Measurements from ENCODE around the gene TBCD. TPM values are rescaled to one million over a fixed set of nuclear protein-coding genes. Genes with fewer than 3 reads are reported as not detected.

TBCD gene
- total RNA-seq, 1 experiment from 2014 or later: 13.6 TPM

DNA sequence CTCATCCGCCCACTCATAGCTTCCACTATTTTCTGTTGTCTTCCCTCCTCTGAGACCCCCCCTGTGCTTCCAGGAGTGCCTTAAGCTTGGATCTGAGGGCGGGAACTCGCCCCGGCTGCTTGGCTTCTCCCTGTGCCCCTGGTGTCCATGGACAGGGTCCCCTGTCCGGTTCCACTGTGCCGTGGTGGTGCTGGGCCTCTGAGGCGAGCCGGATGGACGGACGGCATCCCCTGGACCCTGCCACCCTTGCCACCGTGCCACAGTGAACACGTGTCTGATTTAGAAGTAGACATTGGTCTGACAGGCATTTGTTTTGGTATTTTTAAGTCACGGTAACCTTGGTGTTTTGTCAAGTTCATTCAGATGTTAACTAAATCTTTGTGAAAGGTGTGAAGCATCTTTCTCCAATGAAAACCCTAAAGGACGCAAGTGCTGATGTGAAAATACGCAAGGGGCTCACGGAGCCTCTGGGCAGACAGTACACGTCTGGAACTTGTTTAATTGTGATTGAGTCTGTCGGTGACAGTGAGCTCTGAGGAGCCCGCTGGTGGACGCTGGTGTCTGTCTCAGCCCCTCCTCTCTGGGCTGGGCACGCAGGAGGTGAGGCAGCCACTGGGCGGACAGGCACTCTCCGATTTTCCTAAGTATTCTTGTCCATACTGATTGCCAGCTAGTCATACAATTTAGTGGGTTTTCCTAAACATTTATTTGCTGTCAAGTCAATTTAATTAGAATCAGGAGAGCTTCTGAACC, 61.6 kb downstream of the TBCD start:
- no peak for DNase-seq (ENCODE audit: low read depth, low spot score)
- in situ Hi-C loops (cut with HindIII; ENCODE audit: low pct_unique_long_range_greater_than_20kb, low sequenced_read_pairs): no loop called here

DNA sequence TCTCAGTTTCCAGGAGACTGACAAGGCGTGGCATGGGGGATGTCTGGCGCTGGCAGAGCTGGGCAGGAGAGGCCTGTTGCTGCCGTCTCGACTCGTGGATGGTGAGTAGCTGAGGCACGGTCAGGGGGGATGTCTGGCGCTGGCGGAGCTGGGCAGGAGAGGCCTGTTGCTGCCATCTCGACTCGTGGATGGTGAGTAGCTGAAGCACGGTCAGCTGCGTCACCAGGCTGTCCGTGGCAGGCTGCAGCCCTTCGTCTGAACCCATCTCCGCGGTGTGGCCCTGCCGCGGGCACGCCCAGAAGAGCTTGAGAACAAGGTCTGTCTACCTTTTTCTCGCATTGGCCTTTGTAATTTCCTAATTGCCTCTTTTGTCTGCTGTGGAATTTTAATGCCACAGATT, 63.0 kb downstream of the TBCD start:
- no peak for DNase-seq (ENCODE audit: low read depth, low spot score)

DNA sequence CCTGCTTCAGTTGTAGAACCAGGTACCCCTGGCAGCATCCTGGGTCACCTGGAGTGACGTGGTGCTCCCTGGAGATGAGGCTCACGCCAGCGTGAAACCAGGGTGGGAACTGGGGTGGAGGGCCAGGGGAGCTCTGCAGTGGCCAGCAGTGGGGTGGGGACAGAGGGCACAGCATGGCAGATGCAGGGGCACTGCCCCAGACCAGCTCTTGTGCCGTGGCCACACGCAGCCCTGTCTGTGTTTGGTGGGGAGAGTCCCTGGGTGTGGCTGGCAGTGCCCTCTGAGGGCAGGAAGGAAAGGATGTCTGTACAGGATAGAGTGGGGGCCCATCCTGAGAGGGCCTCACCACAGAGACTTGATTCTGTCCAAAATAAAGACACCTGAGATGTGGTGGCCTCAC, 63.5 kb downstream of the TBCD start:
- in situ Hi-C loops (cut with HindIII; ENCODE audit: low pct_unique_long_range_greater_than_20kb, low sequenced_read_pairs): no loop called here
- DNase-seq (ENCODE audit: low read depth, low spot score): no peak

More for the DNA sequence above, 63.0 kb downstream of the TBCD start:
- in situ Hi-C loops (cut with HindIII; ENCODE audit: low pct_unique_long_range_greater_than_20kb, low sequenced_read_pairs): no loop called here

DNA sequence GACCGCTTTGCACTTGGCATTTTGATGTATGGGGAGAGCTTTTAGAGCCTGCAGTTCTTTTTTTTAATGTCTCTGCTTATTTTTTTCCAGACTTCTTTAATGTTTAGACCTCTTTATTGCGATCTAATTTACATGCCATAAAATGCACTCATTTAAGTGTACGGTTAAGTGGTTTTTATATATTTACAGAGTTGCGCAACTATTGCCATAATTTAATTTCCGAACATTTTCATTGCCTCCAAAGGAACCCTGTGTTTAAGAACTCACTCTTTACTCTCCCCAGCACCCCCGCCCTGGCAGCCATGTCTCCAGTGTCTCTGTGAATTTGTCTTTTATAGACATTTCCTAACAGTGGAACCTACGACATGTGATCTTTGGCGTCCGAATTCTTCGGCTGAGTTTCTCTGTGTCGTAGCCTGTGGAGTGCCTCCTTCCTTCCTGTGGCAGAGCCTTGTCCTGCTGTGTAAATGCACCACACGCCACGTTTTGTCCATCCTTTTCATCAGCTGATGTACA, 64.0 kb downstream of the TBCD start:
- in situ Hi-C loops (cut with HindIII; ENCODE audit: low pct_unique_long_range_greater_than_20kb, low sequenced_read_pairs): no loop called here
- DNase-seq (ENCODE audit: low read depth, low spot score): no peak

DNA sequence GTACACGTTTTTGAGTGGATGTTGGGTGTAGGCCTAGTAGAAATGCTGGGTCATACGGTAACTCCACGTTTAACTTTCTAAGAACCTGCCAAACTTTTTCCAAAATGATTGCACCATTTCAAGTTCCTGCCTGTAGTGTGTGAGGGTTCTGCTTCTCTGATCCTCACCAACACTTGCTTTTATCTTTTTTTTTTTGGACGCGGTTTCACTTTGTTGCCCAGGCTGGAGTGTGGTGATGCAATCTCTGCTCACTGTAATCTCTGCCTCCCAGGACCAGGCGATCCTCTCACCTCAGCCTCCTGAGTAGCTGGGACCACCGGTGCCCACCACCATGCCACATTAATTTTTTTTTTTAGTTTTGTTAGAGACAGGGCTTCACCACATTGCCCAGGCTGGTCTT, 64.5 kb downstream of the TBCD start:
- in situ Hi-C loops (cut with HindIII; ENCODE audit: low pct_unique_long_range_greater_than_20kb, low sequenced_read_pairs): no loop called here
- DNase-seq (ENCODE audit: low read depth, low spot score): no peak

DNA sequence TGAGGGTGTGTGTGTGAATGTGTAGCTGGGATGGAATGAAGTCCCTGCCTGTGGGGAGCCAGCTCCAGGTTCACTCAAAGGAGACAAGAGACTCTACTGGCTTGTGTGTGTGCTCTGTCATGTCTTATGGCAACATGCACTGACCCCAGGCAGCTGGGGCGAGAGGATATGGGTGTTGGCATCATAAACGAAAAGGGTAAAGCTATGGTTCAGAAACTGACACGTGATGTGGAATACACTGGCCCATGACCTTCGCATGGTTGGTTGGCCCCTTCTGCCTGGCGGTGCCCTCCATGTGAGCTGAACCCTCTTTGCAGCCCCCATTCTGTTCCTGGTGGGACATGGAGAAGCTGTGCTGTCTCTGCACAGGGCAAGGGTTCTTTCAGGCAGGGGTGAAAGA, 66.1 kb downstream of the TBCD start:
- in situ Hi-C loops (cut with HindIII; ENCODE audit: low pct_unique_long_range_greater_than_20kb, low sequenced_read_pairs): no loop called here
- no peak for DNase-seq (ENCODE audit: low read depth, low spot score)

DNA sequence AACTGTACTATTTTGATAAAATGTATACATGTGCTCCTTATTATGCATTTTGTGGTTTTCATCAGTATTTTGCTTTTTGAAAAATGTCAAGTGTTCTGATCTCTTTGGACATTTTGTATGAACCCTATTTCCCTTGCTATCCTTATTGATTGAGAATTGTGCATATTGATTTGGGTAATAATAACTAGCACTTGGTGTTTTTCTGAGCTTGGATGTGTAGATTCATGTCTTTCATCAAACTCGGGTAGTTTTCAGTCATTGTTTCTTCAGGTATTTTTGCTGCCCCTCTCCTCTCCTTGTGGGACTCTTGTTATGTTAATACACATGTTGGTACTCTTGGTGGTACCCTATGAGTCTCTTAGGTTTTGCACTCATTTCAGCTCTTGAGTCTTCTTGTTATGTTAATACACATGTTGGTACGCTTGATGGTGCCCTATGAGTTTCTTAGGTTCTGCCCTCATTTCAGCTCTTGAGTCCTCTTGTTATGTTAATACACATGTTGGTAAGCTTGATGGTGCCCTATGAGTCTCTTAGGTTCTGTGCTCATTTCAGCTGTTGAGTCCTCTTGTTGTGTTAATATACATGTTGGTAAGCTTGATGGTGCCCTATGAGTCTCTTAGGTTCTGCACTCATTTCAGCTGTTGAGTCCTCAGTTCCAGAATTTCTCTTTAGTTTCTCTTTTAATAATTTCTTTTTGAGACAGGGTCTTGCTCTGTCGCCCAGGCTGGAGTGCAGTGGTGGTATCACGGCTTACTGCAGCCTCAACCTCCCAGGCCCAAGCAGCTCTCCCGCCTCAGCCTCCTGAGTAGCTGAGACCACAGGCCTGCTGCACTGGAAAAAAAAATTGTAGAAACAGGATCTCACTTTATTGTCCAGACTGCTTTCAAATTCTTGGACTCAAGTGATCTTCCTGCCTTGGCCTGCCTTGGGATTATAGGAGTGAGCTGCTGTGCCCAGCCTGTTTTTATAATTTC, 68.7 kb downstream of the TBCD start:
- in situ Hi-C loops (cut with HindIII; ENCODE audit: low pct_unique_long_range_greater_than_20kb, low sequenced_read_pairs): no loop called here
- no peak for DNase-seq (ENCODE audit: low read depth, low spot score)

DNA sequence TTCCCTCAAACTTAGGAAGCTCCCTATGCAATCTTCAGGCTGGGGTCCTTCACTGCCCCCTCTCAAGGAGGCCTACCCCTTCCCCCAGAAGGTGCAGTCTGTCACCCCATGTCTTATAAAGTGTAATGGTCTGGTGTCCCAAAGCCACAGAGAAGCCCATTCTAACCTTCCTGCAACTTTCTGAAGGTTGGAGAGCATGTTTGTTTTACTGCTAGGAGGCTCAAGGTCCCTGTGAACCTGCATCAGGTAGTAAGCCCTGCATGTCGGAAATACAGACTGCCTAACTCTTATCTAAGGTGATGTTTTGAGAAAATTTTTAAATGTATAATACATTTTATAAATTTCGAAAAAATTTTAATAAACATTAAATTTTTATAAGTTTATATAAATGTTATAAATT, 69.7 kb downstream of the TBCD start:
- no peak for DNase-seq (ENCODE audit: low read depth, low spot score)

DNA sequence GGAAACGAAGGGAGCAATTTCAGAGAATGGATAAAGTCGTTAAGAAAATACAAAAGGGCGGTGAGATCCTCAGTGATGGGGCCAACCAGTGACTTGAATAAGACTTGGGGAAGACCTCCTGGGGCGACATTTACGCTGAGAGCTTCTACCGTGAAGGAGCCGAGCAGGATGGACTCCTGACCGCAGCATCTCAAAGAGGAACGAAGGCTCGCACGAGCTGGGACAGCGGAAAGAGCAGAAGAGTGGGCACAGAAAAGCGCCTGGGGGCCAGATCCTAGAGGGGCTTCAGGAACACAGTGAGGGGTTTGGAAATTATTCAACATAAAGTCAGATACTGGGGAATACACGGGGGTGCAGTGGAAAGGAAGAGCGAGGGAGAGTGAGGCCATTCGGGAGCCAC, 70.4 kb downstream of the TBCD start:
- in situ Hi-C loops (cut with HindIII; ENCODE audit: low pct_unique_long_range_greater_than_20kb, low sequenced_read_pairs): no loop called here
- no peak for DNase-seq (ENCODE audit: low read depth, low spot score)

More for the DNA sequence above, 69.7 kb downstream of the TBCD start:
- in situ Hi-C loops (cut with HindIII; ENCODE audit: low pct_unique_long_range_greater_than_20kb, low sequenced_read_pairs): no loop called here

DNA sequence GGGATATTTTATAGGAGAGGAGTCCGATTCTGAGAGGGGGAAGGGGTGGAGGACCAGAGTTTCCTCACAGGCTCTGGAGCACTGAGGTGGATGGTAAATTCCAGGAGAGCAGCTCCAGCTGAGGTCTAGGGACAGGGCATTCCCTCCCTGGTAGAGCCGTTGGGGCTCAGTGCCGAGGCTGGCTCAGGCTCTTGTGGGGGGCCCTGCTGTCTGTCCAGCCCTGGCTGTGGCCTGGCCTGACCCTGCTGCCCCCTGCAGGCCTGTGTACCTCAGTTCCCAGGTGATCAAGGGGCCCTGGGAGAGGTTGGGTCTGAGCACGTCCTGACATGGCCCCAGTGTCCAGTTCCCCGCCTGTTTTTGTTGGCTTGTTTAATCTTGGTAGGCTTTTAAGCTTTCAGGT, 71.1 kb downstream of the TBCD start:
- in situ Hi-C loops (cut with HindIII; ENCODE audit: low pct_unique_long_range_greater_than_20kb, low sequenced_read_pairs): no loop called here
- DNase-seq (ENCODE audit: low read depth, low spot score): no peak

DNA sequence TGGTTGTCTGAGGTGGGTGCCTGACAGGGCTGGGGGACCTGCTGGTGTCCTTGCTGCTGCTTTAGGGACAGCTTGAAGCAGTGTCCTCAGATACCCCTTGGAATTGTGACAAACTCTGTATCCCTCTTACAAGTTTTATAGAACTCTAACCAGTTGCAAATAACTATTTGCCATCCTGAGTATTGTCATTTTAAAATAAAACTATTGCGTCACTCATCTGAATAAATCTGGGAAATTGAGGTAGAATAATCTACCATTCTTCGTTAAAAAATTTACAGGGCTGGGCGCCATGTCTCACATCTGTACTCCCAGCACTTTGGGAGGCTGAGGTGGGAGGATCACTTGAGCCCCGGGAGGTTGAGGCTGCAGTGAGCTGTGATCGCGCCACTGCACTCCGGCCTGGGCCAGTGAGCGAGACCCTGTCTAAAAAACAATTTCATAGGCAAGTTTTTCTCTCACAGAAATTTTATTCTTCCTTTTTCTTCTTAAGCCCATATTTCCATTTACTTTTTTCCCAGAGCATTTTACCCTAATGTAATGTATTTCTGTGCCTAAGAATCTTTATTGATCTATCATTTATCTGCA, 73.8 kb downstream of the TBCD start:
- in situ Hi-C loops (cut with HindIII; ENCODE audit: low pct_unique_long_range_greater_than_20kb, low sequenced_read_pairs): no loop called here
- DNase-seq (ENCODE audit: low read depth, low spot score): no peak

DNA sequence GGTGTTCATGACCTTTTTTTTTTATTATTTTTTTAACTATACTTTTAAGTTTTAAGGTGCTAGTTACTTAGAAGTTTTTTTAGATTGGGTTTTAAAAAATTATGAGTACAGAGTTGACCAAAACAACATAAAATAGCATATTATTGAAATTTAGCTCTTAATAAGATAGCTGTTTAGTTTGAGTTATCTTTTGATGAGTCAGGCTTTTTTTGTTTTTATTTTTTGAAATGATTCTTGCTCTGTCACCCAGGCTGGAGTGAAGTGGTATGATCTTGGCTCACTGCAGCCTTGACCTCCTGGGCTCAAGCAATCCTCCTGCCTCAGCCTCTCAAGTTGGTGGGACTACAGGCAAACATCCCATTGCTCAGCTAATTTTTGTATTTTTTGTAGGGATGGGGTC, 74.3 kb downstream of the TBCD start:
- no peak for DNase-seq (ENCODE audit: low read depth, low spot score)
- in situ Hi-C loops (cut with HindIII; ENCODE audit: low pct_unique_long_range_greater_than_20kb, low sequenced_read_pairs): no loop called here

DNA sequence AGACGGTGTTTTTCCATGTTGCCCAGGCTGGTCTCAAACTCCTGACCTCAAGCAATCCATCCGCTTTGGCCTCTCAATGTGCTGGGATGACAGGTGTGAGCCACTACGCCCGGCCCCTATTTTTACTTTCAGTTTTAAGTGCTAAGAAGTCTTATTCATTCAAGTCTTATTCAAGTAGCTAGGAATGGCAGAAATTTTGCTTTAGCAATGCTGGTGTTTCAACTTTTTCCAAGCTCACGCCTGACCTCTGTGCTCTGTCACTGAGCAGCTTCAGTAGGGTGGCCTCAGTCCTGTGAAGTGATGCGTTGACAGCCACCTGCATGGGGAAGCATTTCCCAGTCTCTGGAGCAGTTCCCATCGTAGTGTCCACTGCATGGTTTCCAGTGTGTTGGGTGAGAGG, 75.1 kb downstream of the TBCD start:
- in situ Hi-C loops (cut with HindIII; ENCODE audit: low pct_unique_long_range_greater_than_20kb, low sequenced_read_pairs): no loop called here
- DNase-seq (ENCODE audit: low read depth, low spot score): no peak

DNA sequence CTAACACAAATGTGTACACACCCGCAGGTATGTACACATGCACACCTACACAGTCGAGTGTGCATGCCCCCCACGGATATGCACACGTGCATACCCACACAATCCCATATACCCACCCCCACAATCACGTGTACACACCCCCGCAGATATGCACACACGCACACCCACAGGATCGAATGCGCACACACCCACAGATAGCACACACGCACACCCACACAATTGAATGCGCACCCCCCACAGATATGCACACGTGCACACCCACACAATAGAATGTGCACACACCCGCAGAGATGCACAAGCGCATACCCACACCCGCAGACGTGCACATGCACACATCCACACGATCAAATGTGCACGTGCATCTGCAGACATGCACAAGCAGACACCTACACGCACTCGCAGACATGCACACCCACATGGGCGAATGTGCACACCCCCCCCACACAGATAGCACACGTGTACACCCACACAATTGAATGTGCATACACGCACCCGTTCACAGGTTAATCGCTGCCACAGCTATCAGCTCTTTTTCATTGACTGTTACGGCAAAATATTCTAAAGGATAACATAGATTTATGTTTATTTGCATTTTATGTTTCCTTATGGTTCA, 77.1 kb downstream of the TBCD start:
- no peak for DNase-seq (ENCODE audit: low read depth, low spot score)
- in situ Hi-C loops (cut with HindIII; ENCODE audit: low pct_unique_long_range_greater_than_20kb, low sequenced_read_pairs): no loop called here

DNA sequence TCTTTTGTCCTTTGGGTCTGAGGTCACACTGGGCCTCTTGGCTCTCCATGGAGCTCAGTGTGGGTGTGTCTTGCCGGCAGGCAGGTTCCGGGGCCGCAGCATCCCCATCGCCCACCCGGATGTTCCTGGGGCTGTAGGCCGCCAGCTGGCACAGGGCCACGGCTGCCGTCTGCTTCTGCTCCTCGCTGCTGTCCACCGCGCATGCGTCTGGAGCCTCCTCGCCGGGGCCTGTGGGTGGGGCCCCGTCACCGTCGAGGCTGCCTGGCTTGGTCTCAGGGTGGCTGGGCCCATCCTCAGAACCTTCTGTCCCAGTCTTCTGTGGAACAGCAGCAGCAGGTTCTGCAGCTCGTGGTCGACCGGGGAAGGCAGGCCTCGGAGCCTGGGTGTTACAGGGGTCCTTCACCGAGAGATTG, 78.4 kb downstream of the TBCD start:
- in situ Hi-C loops (cut with HindIII; ENCODE audit: low pct_unique_long_range_greater_than_20kb, low sequenced_read_pairs): no loop called here
- no peak for DNase-seq (ENCODE audit: low read depth, low spot score)

DNA sequence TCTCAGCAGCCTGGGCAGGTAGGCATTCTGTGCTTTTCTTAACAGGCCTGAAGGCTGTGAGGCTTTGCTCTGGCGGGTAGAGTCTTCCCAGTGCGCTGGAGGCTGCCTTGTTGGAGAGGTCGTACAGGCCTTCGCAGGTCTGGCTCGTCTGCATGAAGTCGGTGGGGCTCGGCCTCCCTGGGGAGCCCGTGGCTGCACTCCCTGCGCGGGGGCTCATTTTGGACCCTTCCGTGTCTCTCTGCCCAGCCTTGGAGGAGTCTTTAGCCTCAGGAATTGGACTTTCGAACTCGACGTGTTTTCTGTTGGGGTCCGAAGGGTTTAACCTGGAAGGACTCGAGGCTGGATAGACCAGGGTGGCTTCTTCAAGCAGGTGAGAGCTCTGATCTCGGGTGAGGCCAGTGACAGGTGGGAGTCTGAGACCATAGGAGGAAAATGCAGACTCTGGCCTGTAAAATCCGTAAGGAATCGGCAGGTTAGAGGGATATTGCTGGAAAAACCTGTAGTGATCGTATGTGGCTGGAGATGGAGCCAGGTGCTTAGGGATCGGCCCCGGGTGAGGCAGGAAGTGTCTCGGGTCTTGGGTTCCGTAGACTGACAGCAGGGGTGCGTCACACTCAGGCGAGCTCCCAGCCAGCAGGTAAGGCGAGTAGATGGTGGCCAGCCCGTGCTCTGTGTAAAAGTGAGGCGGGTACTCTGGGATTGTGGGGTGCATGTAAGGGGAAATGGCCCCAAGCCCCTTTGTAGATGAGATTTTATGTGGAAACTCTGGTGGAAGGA, 79.4 kb downstream of the TBCD start:
- in situ Hi-C loops (cut with HindIII; ENCODE audit: low pct_unique_long_range_greater_than_20kb, low sequenced_read_pairs): no loop called here
- DNase-seq (ENCODE audit: low read depth, low spot score): no peak

DNA sequence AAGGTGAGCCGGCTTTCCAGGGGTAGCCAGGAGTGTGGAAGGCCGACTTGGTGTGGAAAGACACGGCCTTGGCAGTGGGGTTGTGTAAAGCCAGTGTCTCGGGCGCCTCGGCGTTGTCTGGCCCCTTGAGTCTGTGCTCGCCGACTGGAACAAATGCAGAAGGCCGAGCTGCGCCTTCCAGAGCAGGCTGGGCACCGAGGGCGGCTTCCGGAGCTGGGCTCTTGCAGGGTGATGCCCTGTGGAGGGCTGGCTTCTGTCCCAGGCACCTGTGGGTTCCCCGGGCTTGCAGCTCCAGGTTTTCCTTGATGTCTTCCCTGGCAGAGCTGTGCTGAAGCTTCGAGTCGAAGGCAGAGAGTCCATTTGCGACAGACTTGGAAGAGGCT, 79.9 kb downstream of the TBCD start:
- DNase-seq (ENCODE audit: low read depth, low spot score): no peak
- in situ Hi-C loops (cut with HindIII; ENCODE audit: low pct_unique_long_range_greater_than_20kb, low sequenced_read_pairs): no loop called here
